Endodermal cell (in vitro differentiated cells): Measurements from ENCODE around the gene SLC9C1. TPM values are rescaled to one million over a fixed set of nuclear protein-coding genes. Genes with fewer than 3 reads are reported as not detected.

Source experiments
- DNase-seq: peaks from one replicate; pipeline ENCODE4 v3.0.0-alpha.2; 2017
- H3K27ac ChIP-seq: 2 replicates; pipeline ENCODE4 v1.5.1; 2013; ENCODE audit warnings: mild to moderate bottlenecking, low read depth, low read length, moderate library complexity
- H3K27me3 ChIP-seq: 2 replicates; pipeline ENCODE4 v1.6.1; 2013; ENCODE audit warnings: mild to moderate bottlenecking, low read length, moderate library complexity; ENCODE audit not compliant: insufficient read depth, control insufficient read depth, poor library complexity, severe bottlenecking
- H3K36me3 ChIP-seq: 2 replicates; pipeline ENCODE4 v1.7.0; 2013; ENCODE audit warnings: mild to moderate bottlenecking, low read length, moderate library complexity; ENCODE audit not compliant: control insufficient read depth, insufficient read depth
- H3K4me1 ChIP-seq: one replicate; pipeline ENCODE4 v1.7.0; 2013; ENCODE audit warnings: low read length; ENCODE audit not compliant: control insufficient read depth, insufficient read depth
- H3K4me3 ChIP-seq: 2 replicates; pipeline ENCODE4 v1.5.1; 2013; ENCODE audit warnings: mild to moderate bottlenecking, low read length, moderate library complexity
- H3K9ac ChIP-seq: 2 replicates; pipeline ENCODE4 v1.6.1; 2013; ENCODE audit warnings: mild to moderate bottlenecking, low read length, moderate library complexity; ENCODE audit not compliant: poor library complexity, severe bottlenecking; ENCODE audit errors: extremely low read depth
- H3K9me3 ChIP-seq: 2 replicates; pipeline ENCODE4 v1.6.1; 2013; ENCODE audit warnings: mild to moderate bottlenecking, low read length, moderate library complexity; ENCODE audit not compliant: control insufficient read depth
- H3K27ac Mint-ChIP-seq: 2 replicates; pipeline ENCODE4 v1.8.0; 2020; ENCODE audit warnings: mixed read lengths
- H3K27me3 Mint-ChIP-seq: 2 replicates; pipeline ENCODE4 v1.8.0; 2021; ENCODE audit warnings: mild to moderate bottlenecking, mixed read lengths; ENCODE audit not compliant: insufficient read depth
- H3K36me3 Mint-ChIP-seq: 2 replicates; pipeline ENCODE4 v1.8.0; 2020; ENCODE audit warnings: low read depth, mixed read lengths
- H3K4me1 Mint-ChIP-seq: 2 replicates; pipeline ENCODE4 v1.8.0; 2020; ENCODE audit warnings: mixed read lengths
- H3K4me3 Mint-ChIP-seq: 2 replicates; pipeline ENCODE4 v1.8.0; 2020; ENCODE audit warnings: mild to moderate bottlenecking, moderate library complexity, mixed read lengths
- H3K9me3 Mint-ChIP-seq: 2 replicates; pipeline ENCODE4 v1.8.0; 2020; ENCODE audit warnings: mild to moderate bottlenecking, mixed read lengths
- CTCF ChIP-seq: fragments of 200-600 bp; sonication (generic); conservative IDR thresholded peaks from 2 replicates; pipeline ENCODE4 v1.5.0; 2021; ENCODE audit warnings: antibody characterized with exemption, mild to moderate bottlenecking
- WGBS, 2 experiments: methylation state at CpG; one replicate each; pipeline versions ENCODE4 v1.1.5 to v1.1.7; 2013; ENCODE audit warnings: missing lambda C conversion rate in 2 of 2, mixed read lengths in 1 of 2; ENCODE audit not compliant: insufficient coverage in 1 of 2, insufficient read length in 1 of 2; 5-methylcytosine and 5-hydroxymethylcytosine counted together
- total RNA-seq, 2 donors: library from RNA; stranded (reverse); fragmentation: NEBNext Ultra II Directional in 1 of 2; extraction: Animal tissue kit (Norgen Biotek cat#: 25700) in 1 of 2; gene quantifications; 2 replicates in 1 of 2; 3 replicates in 1 of 2; pipeline ENCODE4 v1.2.1, GENCODE V29; 2021

The SLC9C1 gene
- total RNA-seq, 2 donors from 2014 or later: 0.24 to 0.66 TPM

DNA sequence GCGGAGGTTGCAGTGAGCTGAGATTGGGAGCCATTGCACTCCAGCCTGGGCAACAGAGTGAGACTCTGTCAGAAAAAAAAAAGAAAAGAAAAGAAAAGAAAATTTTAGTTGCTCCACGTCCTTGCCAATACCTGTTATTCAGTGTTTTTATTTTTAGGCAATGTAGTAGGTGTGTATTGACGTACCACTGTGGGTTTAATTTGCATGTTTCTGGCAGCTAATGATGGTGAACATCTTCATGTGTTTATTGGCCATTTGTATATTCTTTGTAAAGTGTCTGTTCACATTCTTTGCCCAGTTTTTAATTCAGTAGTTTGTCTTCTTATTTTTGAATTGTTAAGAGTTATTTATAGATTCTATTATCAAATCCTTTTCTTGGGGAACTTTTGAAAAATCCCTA is 122.9 kb downstream of the SLC9C1 start:
- Mint-ChIP-seq H3K9me3 (peaks cover 5% of the 10 kb centered on the region), H3K36me3 (peaks cover 2% of the 10 kb centered on the region), H3K27me3 (no peaks in the 10 kb centered on the region), H3K4me3 (no peak overlapping the region), H3K27ac (no peak overlapping the region), H3K4me1 (no peaks in the 10 kb centered on the region)
- no peak overlapping the region for H3K27ac ChIP-seq
- no peak for TF ChIP-seq CTCF
- peaks cover 2% of the 10 kb centered on the region for H3K9me3 ChIP-seq
- H3K4me3 ChIP-seq: no peak overlapping the region
- DNase-seq: no peak
- WGBS, 2 experiments: 91 to 97% methylated on average over 3 of the region's 3 CpGs
- no peak overlapping the region for H3K9ac ChIP-seq
- no peaks in the 10 kb centered on the region for H3K27me3 ChIP-seq
- H3K36me3 ChIP-seq: no peaks in the 10 kb centered on the region
- H3K4me1 ChIP-seq: no peaks in the 10 kb centered on the region

GRCh38 chr3:112170046-112170445 is 124.0 kb downstream of the SLC9C1 start:
- WGBS, 2 experiments: 94 to 95% methylated on average over 2 of the region's 2 CpGs

GRCh38 chr3:112167758-112168157 is 126.3 kb downstream of the SLC9C1 start:
- no peaks in the 10 kb centered on the region for H3K27me3 Mint-ChIP-seq
- Histone ChIP-seq H3K27ac (no peak overlapping the region), H3K36me3 (no peaks in the 10 kb centered on the region), H3K4me3 (no peak overlapping the region), H3K9me3 (peaks cover 6% of the 10 kb centered on the region), H3K27me3 (no peaks in the 10 kb centered on the region), H3K4me1 (no peaks in the 10 kb centered on the region), H3K9ac (no peak overlapping the region)
- no peak overlapping the region for H3K27ac Mint-ChIP-seq
- H3K4me1 Mint-ChIP-seq: no peaks in the 10 kb centered on the region
- WGBS, 2 experiments: 96% methylated on average over 2 of the region's 2 CpGs; no CpG with 5 or more reads in 1 of the 2 experiments
- H3K36me3 Mint-ChIP-seq: peaks cover 2% of the 10 kb centered on the region
- no peak overlapping the region for H3K4me3 Mint-ChIP-seq
- peaks cover 22% of the 10 kb centered on the region for H3K9me3 Mint-ChIP-seq
- DNase-seq: no peak
- TF ChIP-seq CTCF: no peak

More at GRCh38 chr3:112170046-112170445, 124.0 kb downstream of the SLC9C1 start:
- DNase-seq: no peak
- Histone ChIP-seq H3K9ac (no peak overlapping the region), H3K4me3 (no peak overlapping the region), H3K9me3 (peaks cover 6% of the 10 kb centered on the region), H3K27me3 (no peaks in the 10 kb centered on the region), H3K4me1 (no peaks in the 10 kb centered on the region), H3K27ac (no peak overlapping the region), H3K36me3 (no peaks in the 10 kb centered on the region)
- Mint-ChIP-seq H3K9me3 (peaks cover 16% of the 10 kb centered on the region), H3K4me1 (no peaks in the 10 kb centered on the region), H3K27ac (no peak overlapping the region), H3K4me3 (no peak overlapping the region), H3K36me3 (peaks cover 2% of the 10 kb centered on the region), H3K27me3 (no peaks in the 10 kb centered on the region)
- TF ChIP-seq CTCF: no peak
